Prostate gland (tissue), 2 donors: ENCODE measurements around the gene MT1A. TPM values are rescaled to one million over a fixed set of nuclear protein-coding genes. Genes with fewer than 3 reads are reported as not detected.

Experiments used
- DNase-seq: peaks from one replicate; pipeline ENCODE4 v3.0.0-alpha.2; 2019; ENCODE audit warnings: low spot score
- H3K27ac ChIP-seq, 2 donors: fragments of 200-600 bp; sonication (generic); 2 replicates each; pipeline ENCODE4 v1.5.1; 2017 to 2019
- H3K27me3 ChIP-seq: fragments of 200-600 bp; sonication (generic); replicated peaks from 2 replicates; pipeline ENCODE4 v1.5.1; 2019; ENCODE audit not compliant: insufficient read depth
- H3K36me3 ChIP-seq, 2 donors: fragments of 200-600 bp; sonication (generic); 1 replicate in 1 of 2; 2 replicates in 1 of 2; pipeline versions ENCODE4 v1.5.1 to v1.8.1; 2017 to 2019
- H3K4me1 ChIP-seq: fragments of 200-600 bp; sonication (generic); replicated peaks from 2 replicates; pipeline ENCODE4 v1.5.1; 2019
- H3K4me3 ChIP-seq, 2 donors: fragments of 200-600 bp; sonication (generic); 2 replicates each; pipeline ENCODE4 v1.5.1; 2017 to 2019
- H3K9me3 ChIP-seq: fragments of 200-600 bp; sonication (generic); 2 replicates; pipeline ENCODE4 v1.5.1; 2017
- CTCF ChIP-seq, 4 experiments: fragments of 200-600 bp in 2 of 4; fragments of 450-650 bp in 2 of 4; sonication (generic) in 2 of 4; IDR thresholded peaks; 1 replicate in 3 of 4; 2 replicates in 1 of 4; pipeline ENCODE4 v1.5.1; 2016 to 2019; ENCODE audit warnings: antibody characterized with exemption in 4 of 4, mild to moderate bottlenecking in 2 of 4, moderate library complexity in 2 of 4
- POLR2A ChIP-seq: fragments of 450-650 bp; IDR thresholded peaks from one replicate; pipeline ENCODE4 v1.6.1; 2016; ENCODE audit warnings: antibody characterized with exemption, mild to moderate bottlenecking
- POLR2AphosphoS5 ChIP-seq: sonication (generic); formaldehyde crosslinking; IDR thresholded peaks from one replicate; pipeline ENCODE4 v1.6.1; 2017; ENCODE audit warnings: antibody characterized with exemption
- WGBS: methylation state at CpG from one replicate; pipeline ENCODE4 v1.1.5; 2018; 5-methylcytosine and 5-hydroxymethylcytosine counted together
- intact Hi-C: fragments of 100-400 bp; cut with DNase I; formaldehyde crosslinking; loops from one replicate; pipeline ENCODE4 v1.14.2; 2022
- total RNA-seq, 2 donors: library from RNA; depleted of rRNA; stranded (reverse); fragments of >200 nt; gene quantifications; one replicate each; pipeline ENCODE4 v1.1.0, GENCODE V29; 2016

The MT1A gene
- total RNA-seq, 2 donors from 2014 or later, result 6.9 TPM; not detected in 1

- no peak for DNase-seq
- H3K4me3 ChIP-seq, result no peak overlapping the region
- no peaks in the 10 kb centered on the region for H3K27me3 ChIP-seq
- TF ChIP-seq POLR2AphosphoS5 (no peak), POLR2A (no peak), CTCF (IDR thresholded peaks at IDR 0.05) (no peak)
- H3K4me1 ChIP-seq, result no peaks in the 10 kb centered on the region
- no peaks in the 10 kb centered on the region for H3K9me3 ChIP-seq
- intact Hi-C loops, result no loop called here
- H3K27ac ChIP-seq, result no peak overlapping the region
- 74% methylated on average over 1 of the region's 1 CpG for WGBS
- H3K36me3 ChIP-seq, result no peaks in the 10 kb centered on the region
These were observed 50.3 kb downstream of the MT1A start for GRCh38 chr16:56688762-56689161.

GRCh38 chr16:56689171-56689570 lies 50.7 kb downstream of the MT1A start:
- Histone ChIP-seq H3K27me3 (no peaks in the 10 kb centered on the region), H3K27ac (no peak overlapping the region), H3K36me3 (no peaks in the 10 kb centered on the region), H3K4me1 (no peaks in the 10 kb centered on the region), H3K4me3 (no peak overlapping the region), H3K9me3 (no peaks in the 10 kb centered on the region)
- DNase-seq, result no peak
- intact Hi-C loops, result no loop called here
- no peak for TF ChIP-seq POLR2AphosphoS5
- TF ChIP-seq POLR2A, result no peak
- TF ChIP-seq CTCF (IDR thresholded peaks at IDR 0.05), result no peak
- WGBS, result 55% methylated on average over 3 of the region's 3 CpGs

Other genes starting within 250 kb of the MT1A start
- gene AMFR, start 213.1 kb upstream of the MT1A start, total RNA-seq, result 100 to 1,000 TPM; 123 to 261 TPM
- gene NUDT21, start 187.3 kb upstream of the MT1A start, total RNA-seq, result 10 to 100 TPM; 46.4 to 47.2 TPM
- gene OGFOD1, start 187.1 kb upstream of the MT1A start, total RNA-seq, result 10 to 100 TPM; 18.5 to 57.2 TPM
- gene BBS2, start 118.6 kb upstream of the MT1A start, total RNA-seq, result 10 to 100 TPM; 68.9 to 70.5 TPM
- gene MT4, start 73.6 kb upstream of the MT1A start, total RNA-seq, result not detected
- 1 to 10 TPM in 1 of 2 donors, not detected in 1; 1.6 TPM for gene MT3, start 49.1 kb upstream of the MT1A start, total RNA-seq
- 100 to 1,000 TPM; 134 to 214 TPM for gene MT2A, start 30.1 kb upstream of the MT1A start, total RNA-seq
- gene MT1E, start 12.9 kb upstream of the MT1A start, total RNA-seq, result 100 to 1,000 TPM; 110 to 339 TPM
- gene MT1M, start 6.0 kb upstream of the MT1A start, total RNA-seq, result 10 to 100 TPM; 14.8 to 37.4 TPM
- not detected for gene MT1B, start 13.2 kb downstream of the MT1A start, total RNA-seq
- gene MT1F, start 19.3 kb downstream of the MT1A start, total RNA-seq, result 10 to 100 TPM; 18.5 to 37.3 TPM
- 100 to 1,000 TPM; 189 to 745 TPM for gene MT1G, start 29.4 kb downstream of the MT1A start, total RNA-seq
- gene MT1H, start 31.1 kb downstream of the MT1A start, total RNA-seq, result 10 to 100 TPM in 1 of 2 donors, not detected in 1; 10.5 TPM
- 100 to 1,000 TPM; 268 to 697 TPM for gene MT1X, start 43.8 kb downstream of the MT1A start, total RNA-seq
- gene NUP93, start 91.5 kb downstream of the MT1A start, total RNA-seq, result 10 to 100 TPM; 38.8 to 73.3 TPM
- under 1 TPM in 1 of 2 donors, not detected in 1; 0.23 TPM for gene SLC12A3, start 226.5 kb downstream of the MT1A start, total RNA-seq